Esophagus muscularis mucosa (tissue), 4 donors: ENCODE measurements around the gene PNISR.

Experiments used
- EP300 ChIP-seq: sonication (generic); formaldehyde crosslinking; IDR thresholded peaks from one replicate; pipeline ENCODE4 v1.6.1; 2017; ENCODE audit warnings: antibody characterized with exemption
- POLR2AphosphoS5 ChIP-seq, 2 donors: sonication (generic); formaldehyde crosslinking; IDR thresholded peaks; one replicate each; pipeline ENCODE4 v1.6.1; 2017; ENCODE audit warnings: antibody characterized with exemption in 2 of 2
- TF ChIP-seq, protein P1 (sequence below), 3 experiments: fragments of 200-600 bp in 2 of 3; fragments of 450-650 bp in 1 of 3; sonication (generic) in 2 of 3; IDR thresholded peaks; one replicate each; pipeline ENCODE4 v1.5.1; 2017 to 2019; ENCODE audit warnings: antibody characterized with exemption in 3 of 3, mild to moderate bottlenecking in 2 of 3, moderate library complexity in 1 of 3

GRCh38 chr6:99431901-99432300 lies 6.8 kb upstream of the PNISR start:
- TF ChIP-seq, protein P1, sequence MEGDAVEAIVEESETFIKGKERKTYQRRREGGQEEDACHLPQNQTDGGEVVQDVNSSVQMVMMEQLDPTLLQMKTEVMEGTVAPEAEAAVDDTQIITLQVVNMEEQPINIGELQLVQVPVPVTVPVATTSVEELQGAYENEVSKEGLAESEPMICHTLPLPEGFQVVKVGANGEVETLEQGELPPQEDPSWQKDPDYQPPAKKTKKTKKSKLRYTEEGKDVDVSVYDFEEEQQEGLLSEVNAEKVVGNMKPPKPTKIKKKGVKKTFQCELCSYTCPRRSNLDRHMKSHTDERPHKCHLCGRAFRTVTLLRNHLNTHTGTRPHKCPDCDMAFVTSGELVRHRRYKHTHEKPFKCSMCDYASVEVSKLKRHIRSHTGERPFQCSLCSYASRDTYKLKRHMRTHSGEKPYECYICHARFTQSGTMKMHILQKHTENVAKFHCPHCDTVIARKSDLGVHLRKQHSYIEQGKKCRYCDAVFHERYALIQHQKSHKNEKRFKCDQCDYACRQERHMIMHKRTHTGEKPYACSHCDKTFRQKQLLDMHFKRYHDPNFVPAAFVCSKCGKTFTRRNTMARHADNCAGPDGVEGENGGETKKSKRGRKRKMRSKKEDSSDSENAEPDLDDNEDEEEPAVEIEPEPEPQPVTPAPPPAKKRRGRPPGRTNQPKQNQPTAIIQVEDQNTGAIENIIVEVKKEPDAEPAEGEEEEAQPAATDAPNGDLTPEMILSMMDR (IDR thresholded peaks at IDR 0.05) = no peak
- TF ChIP-seq POLR2AphosphoS5 (IDR thresholded peaks at IDR 0.05) = no peak
- TF ChIP-seq EP300 = no peak
